HG02678 (cell line): Measurements from ENCODE around the gene CDC42BPG.

Source experiments
- ATAC-seq: cut with Tn5 transposase; IDR thresholded peaks from one replicate; pipeline ENCODE4 v1.9.1; 2021; ENCODE audit warnings: mild to moderate bottlenecking, moderate library complexity; ENCODE audit not compliant: unreplicated experiment

Gene CDC42BPG

GRCh38 chr11:64790205-64791095 is 54.0 kb downstream of the CDC42BPG start:
- no peak for ATAC-seq

GRCh38 chr11:64789331-64790204 is 54.9 kb downstream of the CDC42BPG start:
- no peak for ATAC-seq

GRCh38 chr11:64788321-64789215 is 55.9 kb downstream of the CDC42BPG start:
- ATAC-seq: no peak

- ATAC-seq: no peak
These were observed 56.7 kb downstream of the CDC42BPG start for GRCh38 chr11:64787526-64788320.

GRCh38 chr11:64786308-64786707 is 58.1 kb downstream of the CDC42BPG start:
- ATAC-seq: no peak

GRCh38 chr11:64784813-64785581 is 59.5 kb downstream of the CDC42BPG start:
- ATAC-seq: no peak

GRCh38 chr11:64778473-64779298 is 65.8 kb downstream of the CDC42BPG start, which contains the start of gene SF1:
Gene SF1 (minus strand): TSS chr11:64778542. CDS start chr11:64778392, 150 bp downstream.
- peak; percentile 82 for ATAC-seq

GRCh38 chr11:64778223-64778472 is 66.3 kb downstream of the CDC42BPG start:
- ATAC-seq: peak; percentile 12

GRCh38 chr11:64777449-64778222 is 66.8 kb downstream of the CDC42BPG start:
- ATAC-seq: no peak

GRCh38 chr11:64776875-64777274 is 67.6 kb downstream of the CDC42BPG start:
- no peak for ATAC-seq

- ATAC-seq: no peak
These were observed 68.0 kb downstream of the CDC42BPG start for GRCh38 chr11:64776425-64776824.

GRCh38 chr11:64774144-64774543 is 70.3 kb downstream of the CDC42BPG start:
- no peak for ATAC-seq
